GM23248 (cell line): ENCODE results near the gene ACSS3. TPM values are rescaled to one million over a fixed set of nuclear protein-coding genes. Genes with fewer than 3 reads are reported as not detected.

Source experiments
- DNase-seq: peaks from one replicate; pipeline ENCODE4 v3.0.0-alpha.2; 2015
- H2AFZ ChIP-seq: fragments of 200-600 bp; sonication (generic); 2 replicates; pipeline ENCODE4 v1.6.1; 2016; ENCODE audit warnings: antibody characterized with exemption
- H3F3A ChIP-seq: fragments of 200-600 bp; sonication (generic); 2 replicates; pipeline ENCODE4 v1.6.1; 2016; ENCODE audit warnings: mild to moderate bottlenecking, antibody characterized with exemption, mixed run types; ENCODE audit not compliant: insufficient read depth
- H3K27ac ChIP-seq: fragments of 200-600 bp; sonication (generic); 2 replicates; pipeline ENCODE4 v1.5.1; 2016; ENCODE audit warnings: mild to moderate bottlenecking
- H3K27me3 ChIP-seq: fragments of 200-600 bp; sonication (generic); replicated peaks from 2 replicates; pipeline ENCODE4 v1.6.1; 2016; ENCODE audit warnings: mild to moderate bottlenecking; ENCODE audit not compliant: insufficient read depth
- H3K36me3 ChIP-seq: fragments of 200-600 bp; sonication (generic); 2 replicates; pipeline ENCODE4 v1.6.1; 2016; ENCODE audit warnings: low read depth, mild to moderate bottlenecking
- H3K4me1 ChIP-seq: fragments of 200-600 bp; sonication (generic); 2 replicates; pipeline ENCODE4 v1.6.1; 2016; ENCODE audit warnings: mild to moderate bottlenecking; ENCODE audit not compliant: insufficient read depth
- H3K4me2 ChIP-seq: fragments of 200-600 bp; sonication (generic); one replicate; pipeline ENCODE4 v1.6.1; 2016; ENCODE audit warnings: mild to moderate bottlenecking; ENCODE audit not compliant: unreplicated experiment
- H3K4me3 ChIP-seq: fragments of 200-600 bp; sonication (generic); 2 replicates; pipeline ENCODE4 v1.5.1; 2016; ENCODE audit warnings: mild to moderate bottlenecking
- H3K79me2 ChIP-seq: fragments of 200-600 bp; sonication (generic); 2 replicates; pipeline ENCODE4 v1.6.1; 2016; ENCODE audit warnings: mild to moderate bottlenecking; ENCODE audit not compliant: insufficient read depth
- H3K9ac ChIP-seq: fragments of 200-600 bp; sonication (generic); 2 replicates; pipeline ENCODE4 v1.6.1; 2016; ENCODE audit warnings: mild to moderate bottlenecking
- H3K9me2 ChIP-seq: fragments of 200-600 bp; sonication (generic); 2 replicates; pipeline ENCODE4 v1.6.1; 2016; ENCODE audit warnings: mixed run types, mild to moderate bottlenecking, moderate library complexity; ENCODE audit not compliant: insufficient read depth
- H3K9me3 ChIP-seq: fragments of 200-600 bp; sonication (generic); one replicate; pipeline ENCODE4 v1.6.1; 2017; ENCODE audit warnings: low read depth
- H4K20me1 ChIP-seq: fragments of 200-600 bp; sonication (generic); 2 replicates; pipeline ENCODE4 v1.6.0; 2016; ENCODE audit not compliant: insufficient read depth
- EZH2 ChIP-seq: fragments of 200-600 bp; sonication (generic); IDR thresholded peaks from 2 replicates; pipeline ENCODE4 v1.6.1; 2018; ENCODE audit warnings: antibody characterized with exemption, mild to moderate bottlenecking; ENCODE audit not compliant: insufficient read depth, poor library complexity, severe bottlenecking
- EZH2phosphoT487 ChIP-seq: fragments of 200-600 bp; sonication (generic); IDR thresholded peaks from 2 replicates; pipeline ENCODE4 v1.6.1; 2018; ENCODE audit warnings: antibody characterized with exemption, moderate library complexity, mild to moderate bottlenecking, low read depth; ENCODE audit not compliant: insufficient read depth
- WGBS, 2 experiments: methylation state at CpG; one replicate each; pipeline ENCODE4 v1.1.6; 2015 to 2017; ENCODE audit warnings: low lambda C conversion rate in 2 of 2, low coverage in 1 of 2; ENCODE audit errors: missing lambda C conversion rate in 2 of 2; 5-methylcytosine and 5-hydroxymethylcytosine counted together
- in situ Hi-C: fragments of 300-500 bp; cut with MboI; formaldehyde crosslinking; loops from 2 replicates; pipeline ENCODE4 v1.15.0; 2020
- polyA plus RNA-seq: library from polyadenylated mRNA; unstranded; fragments of >200 nt; fragmentation: Nextera tagmentation; extraction: Ambion mirVana; gene quantifications from 2 replicates; pipeline ENCODE4 v1.2.1, GENCODE V29; 2016
- total RNA-seq: library from RNA; depleted of rRNA; stranded (reverse); fragments of >200 nt; shearing (Covaris generic); gene quantifications from 2 replicates; pipeline ENCODE4 v1.2.3, GENCODE V29; 2014

The ACSS3 gene
- total and polyA plus RNA-seq, 2 experiments from 2014 or later: 1.5 to 1.9 TPM

DNA sequence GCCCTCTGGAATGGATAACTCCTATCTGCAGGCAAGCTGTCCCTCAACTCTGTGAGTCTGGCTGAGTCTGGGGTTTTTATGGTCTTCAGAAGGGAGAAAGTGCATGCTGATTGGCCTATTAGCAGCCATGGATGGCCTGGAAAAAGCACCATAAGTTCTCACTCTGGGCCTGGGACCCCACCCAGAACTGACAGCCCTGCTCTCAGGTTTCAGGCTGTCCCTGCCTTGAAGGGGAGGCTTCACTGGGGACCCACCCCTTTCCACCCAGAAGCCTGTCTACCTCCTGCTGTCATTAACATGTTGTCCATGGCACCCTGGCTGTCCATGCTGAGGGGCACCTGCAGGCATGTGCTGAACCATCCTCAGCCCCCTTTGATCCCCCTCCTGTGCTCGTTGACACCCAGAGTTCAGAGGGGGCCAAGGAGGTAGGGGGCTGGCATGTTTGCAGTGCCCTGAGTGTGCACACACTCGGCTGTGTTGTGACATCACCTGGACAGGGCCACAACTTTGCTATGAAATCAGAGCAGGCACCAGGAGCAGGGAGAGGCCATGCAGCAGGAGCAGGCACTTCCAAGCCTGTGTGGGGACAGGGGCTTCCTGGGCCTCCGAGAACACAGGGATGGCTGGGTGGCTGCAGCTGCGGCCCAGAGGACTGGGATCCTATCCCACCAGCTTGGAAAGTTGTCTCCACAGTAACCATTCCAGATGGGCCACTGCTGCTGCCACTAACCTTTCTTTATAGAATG is 84.7 kb downstream of the ACSS3 start:
- Histone ChIP-seq H3K4me2 (no peak overlapping the region), H2AFZ (no peak overlapping the region), H3K4me1 (peaks cover 2% of the 10 kb centered on the region), H3K9me3 (no peaks in the 10 kb centered on the region), H3K79me2 (no peaks in the 10 kb centered on the region), H3K4me3 (no peak overlapping the region), H3K9ac (no peak overlapping the region), H3K27ac (no peak overlapping the region), H3K9me2 (no peaks in the 10 kb centered on the region), H4K20me1 (no peaks in the 10 kb centered on the region), H3K27me3 (no peaks in the 10 kb centered on the region), H3K36me3 (no peaks in the 10 kb centered on the region), H3F3A (no peaks in the 10 kb centered on the region)
- in situ Hi-C loops: no loop called here
- TF ChIP-seq EZH2phosphoT487 (no peak), EZH2 (no peak)
- no peak for DNase-seq
- 41 to 59% methylated on average over 4 of the region's 4 CpGs for WGBS, 2 experiments

DNA sequence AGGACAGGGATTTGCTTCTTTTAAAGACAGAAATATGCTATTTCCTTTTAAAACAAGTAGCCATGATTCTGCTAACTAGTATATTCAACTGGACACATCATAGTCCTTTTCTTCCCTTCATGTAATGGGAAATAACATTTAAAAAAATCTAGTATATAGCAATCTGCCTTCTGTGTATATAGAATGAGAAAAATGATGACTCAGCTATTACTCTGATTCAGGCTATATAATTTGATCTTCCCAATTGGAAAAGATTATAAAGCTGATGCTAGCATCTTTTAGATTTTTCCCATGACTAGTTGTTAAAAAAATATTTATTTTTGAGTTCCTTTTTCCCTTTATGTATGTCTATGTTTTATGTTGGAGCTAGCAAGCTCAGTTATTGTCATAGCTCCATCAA is 86.9 kb downstream of the ACSS3 start:
- no peak for DNase-seq
- H3K36me3 ChIP-seq: no peaks in the 10 kb centered on the region
- H3K9me3 ChIP-seq: no peaks in the 10 kb centered on the region
- H3K4me2 ChIP-seq: no peak overlapping the region
- no peak overlapping the region for H3K4me3 ChIP-seq
- no peaks in the 10 kb centered on the region for H3K79me2 ChIP-seq
- H3F3A ChIP-seq: 0 out of 2 replicates have a peak, but pooled peaks cover 4% of the 10 kb centered on the region
- H3K9me2 ChIP-seq: no peaks in the 10 kb centered on the region
- H2AFZ ChIP-seq: no peak overlapping the region
- no peaks in the 10 kb centered on the region for H3K27me3 ChIP-seq
- no peak overlapping the region for H3K9ac ChIP-seq
- in situ Hi-C loops: no loop called here
- peaks cover 10% of the 10 kb centered on the region for H3K4me1 ChIP-seq
- H3K27ac ChIP-seq: no peak overlapping the region
- no peaks in the 10 kb centered on the region for H4K20me1 ChIP-seq
- no peak for TF ChIP-seq EZH2
- no peak for TF ChIP-seq EZH2phosphoT487

DNA sequence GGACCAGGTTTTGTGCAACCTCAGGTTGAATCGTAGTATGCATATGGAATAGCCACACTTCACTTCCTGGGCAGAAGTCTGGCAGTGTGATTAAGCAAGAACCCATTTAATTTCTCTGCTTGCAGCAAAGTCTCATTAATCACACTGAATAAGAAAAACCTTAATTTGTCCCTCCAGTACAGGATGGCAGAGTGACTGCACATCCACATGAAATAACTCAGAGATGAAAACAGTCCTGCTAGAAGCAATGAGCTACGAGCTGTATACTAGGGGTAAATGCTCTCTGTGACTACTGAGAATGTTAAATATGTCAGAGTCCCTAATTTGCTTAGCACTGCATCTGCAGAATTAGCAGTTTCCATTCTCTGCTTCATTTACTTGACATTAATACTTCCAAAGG is 88.9 kb downstream of the ACSS3 start:
- Histone ChIP-seq H3K9me3 (no peaks in the 10 kb centered on the region), H2AFZ (no peak overlapping the region), H3F3A (0 out of 2 replicates have a peak, but pooled peaks cover 5% of the 10 kb centered on the region), H4K20me1 (no peaks in the 10 kb centered on the region), H3K9me2 (no peaks in the 10 kb centered on the region), H3K36me3 (no peaks in the 10 kb centered on the region), H3K27ac (no peak overlapping the region), H3K9ac (no peak overlapping the region), H3K4me3 (no peak overlapping the region), H3K27me3 (no peaks in the 10 kb centered on the region), H3K4me1 (peaks cover 17% of the 10 kb centered on the region), H3K79me2 (no peaks in the 10 kb centered on the region), H3K4me2 (no peak overlapping the region)
- in situ Hi-C loops: no loop called here
- WGBS, 2 experiments: 73 to 78% methylated on average over 2 of the region's 2 CpGs
- TF ChIP-seq EZH2 (no peak), EZH2phosphoT487 (no peak)
- no peak for DNase-seq

DNA sequence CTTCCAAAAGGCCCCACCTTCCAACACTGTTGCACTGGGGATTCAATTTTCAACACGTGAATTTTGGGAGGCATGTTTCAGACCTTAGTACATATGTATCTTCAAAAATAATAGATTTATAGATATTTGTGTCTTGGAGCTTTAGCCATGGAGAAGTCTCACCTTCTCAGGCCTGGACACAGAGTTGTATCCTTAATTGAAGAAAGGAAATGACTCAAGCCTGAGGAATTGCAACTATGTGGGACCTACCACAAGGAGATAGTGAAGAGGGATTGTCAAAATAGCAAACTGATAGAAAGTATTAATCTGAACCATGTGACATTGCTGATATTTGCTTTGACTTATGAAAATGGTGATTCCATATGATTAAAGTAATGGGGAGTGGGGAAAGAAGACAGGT is 89.8 kb downstream of the ACSS3 start:
- H3K36me3 ChIP-seq: no peaks in the 10 kb centered on the region
- 0 out of 2 replicates have a peak, but pooled peaks cover 5% of the 10 kb centered on the region for H3F3A ChIP-seq
- 100% methylated on average over 1 of the region's 1 CpG for WGBS, 2 experiments
- in situ Hi-C loops: no loop called here
- H3K4me2 ChIP-seq: no peak overlapping the region
- H3K27me3 ChIP-seq: no peaks in the 10 kb centered on the region
- H3K9me2 ChIP-seq: no peaks in the 10 kb centered on the region
- H3K79me2 ChIP-seq: no peaks in the 10 kb centered on the region
- peak; percentile 12 for DNase-seq
- H3K9me3 ChIP-seq: no peaks in the 10 kb centered on the region
- H2AFZ ChIP-seq: no peak overlapping the region
- H3K4me1 ChIP-seq: peaks cover 17% of the 10 kb centered on the region
- no peak overlapping the region for H3K9ac ChIP-seq
- no peak overlapping the region for H3K4me3 ChIP-seq
- TF ChIP-seq EZH2 (no peak), EZH2phosphoT487 (no peak)
- no peak overlapping the region for H3K27ac ChIP-seq
- no peaks in the 10 kb centered on the region for H4K20me1 ChIP-seq
